T follicular helper cell (primary cell): ENCODE measurements around the gene DXO.

Experiments
- DNase-seq: peaks from one replicate; pipeline ENCODE4 v3.0.0-alpha.2; 2020; ENCODE audit warnings: low read depth

The DXO gene

DNA sequence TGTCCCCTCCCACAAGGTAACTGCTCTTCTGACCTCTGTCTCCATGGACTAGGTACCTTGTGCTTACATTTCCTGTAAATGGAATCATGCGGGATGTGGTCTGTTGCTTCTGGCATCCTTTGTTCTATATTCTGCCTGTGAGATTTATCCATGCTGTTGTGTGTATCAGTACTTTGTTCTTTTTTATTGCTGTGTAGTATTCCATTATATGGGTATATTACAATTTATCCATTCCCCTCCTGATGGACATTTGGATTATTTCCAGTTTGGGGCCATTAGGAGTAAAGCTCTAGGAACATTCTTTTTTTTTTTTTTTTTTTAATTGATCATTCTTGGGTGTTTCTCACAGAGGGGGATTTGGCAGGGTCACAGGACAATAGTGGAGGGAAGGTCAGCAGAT lies 41.0 kb downstream of the DXO start:
- no peak for DNase-seq

DNA sequence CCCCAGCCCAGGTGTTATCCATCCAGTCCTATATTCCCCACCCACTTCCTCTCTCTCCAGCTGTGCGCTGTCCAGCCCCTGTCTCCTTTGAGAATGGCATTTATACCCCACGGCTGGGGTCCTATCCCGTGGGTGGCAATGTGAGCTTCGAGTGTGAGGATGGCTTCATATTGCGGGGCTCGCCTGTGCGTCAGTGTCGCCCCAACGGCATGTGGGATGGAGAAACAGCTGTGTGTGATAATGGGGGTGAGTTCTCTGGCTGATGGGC lies 43.3 kb downstream of the DXO start:
- no peak for DNase-seq

DNA sequence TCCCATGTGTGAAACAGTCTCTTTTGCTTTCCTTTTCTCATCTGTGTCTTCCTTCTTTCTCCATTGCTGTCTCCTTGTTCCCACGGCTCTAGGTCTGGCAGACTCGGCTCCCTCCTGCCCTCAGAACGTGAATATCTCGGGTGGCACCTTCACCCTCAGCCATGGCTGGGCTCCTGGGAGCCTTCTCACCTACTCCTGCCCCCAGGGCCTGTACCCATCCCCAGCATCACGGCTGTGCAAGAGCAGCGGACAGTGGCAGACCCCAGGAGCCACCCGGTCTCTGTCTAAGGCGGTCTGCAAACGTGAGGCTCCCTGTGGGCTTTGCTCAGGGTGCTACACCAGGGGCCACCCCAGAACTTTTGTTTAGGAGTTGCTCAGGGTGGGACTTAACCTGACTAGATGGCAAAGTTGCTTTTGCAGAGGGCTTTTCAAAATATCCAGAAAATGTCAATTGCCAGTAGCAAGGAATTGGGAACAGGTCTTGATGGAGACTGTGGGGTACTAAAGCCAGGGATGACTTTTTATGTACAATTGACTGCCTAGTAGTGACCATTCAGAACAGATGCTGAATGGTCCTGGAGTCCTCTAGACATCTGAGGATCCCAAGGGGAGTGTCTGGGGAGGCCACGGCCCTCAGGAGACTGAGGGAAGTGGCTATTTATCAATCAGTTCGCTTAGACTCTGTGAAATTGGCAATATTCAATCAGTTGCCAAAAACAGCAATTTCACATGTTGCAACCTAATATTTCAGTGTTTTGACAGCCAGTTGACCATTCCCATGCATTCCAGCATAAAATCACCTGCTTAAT lies 43.9 kb downstream of the DXO start:
- no peak for DNase-seq

- no peak for DNase-seq
Observed at GRCh38 chr6:31927242-31927862, 44.6 kb downstream of the DXO start, which contains the start of gene C2. C2 (plus strand) TSS chr6:31927717; CDS start chr6:31927753, 36 bp downstream.

DNA sequence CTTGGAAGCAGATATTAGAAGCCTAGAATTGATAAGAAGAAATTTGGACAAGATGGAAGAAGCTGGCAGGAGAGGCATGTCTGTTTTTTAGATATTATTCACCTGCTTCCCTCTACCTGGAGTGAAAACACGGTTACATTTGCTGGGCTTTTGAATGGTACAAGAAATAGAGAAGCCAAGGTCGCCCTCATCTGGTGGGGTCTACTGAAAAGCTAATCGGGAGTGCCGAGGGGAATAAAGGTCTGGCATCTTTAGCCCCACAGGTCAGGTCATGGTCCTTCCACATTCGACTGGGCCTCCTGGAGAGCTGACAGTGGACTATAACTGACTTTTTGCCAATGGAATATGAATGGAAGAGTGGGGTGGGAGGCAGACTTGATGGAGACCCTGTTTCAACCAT lies 49.0 kb downstream of the DXO start:
- no peak for DNase-seq

DNA sequence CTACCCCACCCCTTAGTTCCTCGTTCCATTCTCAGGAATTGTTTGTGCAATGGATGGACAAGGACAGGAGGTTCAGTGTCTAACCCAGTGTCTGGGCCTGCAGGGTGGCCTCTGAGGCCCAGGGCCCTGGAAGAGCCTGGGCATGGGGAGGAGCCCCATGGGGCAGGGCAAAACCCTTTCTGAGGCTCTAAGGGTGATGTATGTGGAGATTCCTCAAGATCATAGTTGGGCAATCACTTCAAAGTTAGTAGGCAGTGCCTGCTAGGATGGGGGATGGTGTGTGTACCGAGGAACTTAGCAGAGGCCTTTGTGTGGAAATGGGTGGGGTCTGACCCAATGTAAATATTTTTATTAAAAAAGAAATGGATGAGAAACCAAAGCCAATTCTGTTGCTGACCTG lies 51.1 kb downstream of the DXO start:
- DNase-seq = no peak
